Epithelial cell of prostate (primary cell): ENCODE measurements around the gene DOK3.
"Not testable (repeated sequence)": the region's sequence is repeated elsewhere in the genome, so short reads cannot be mapped to it uniquely, and the experiment has no call there.

Source experiments
- DNase-seq: peaks from one replicate; pipeline ENCODE4 v3.0.0-alpha.2; 2011; ENCODE audit warnings: low read depth, low spot score
- H3K27ac ChIP-seq: fragments of 450-650 bp; 2 replicates; pipeline ENCODE4 v1.5.1; 2017; ENCODE audit warnings: mild to moderate bottlenecking

DOK3 gene

GRCh38 chr5:177489119-177489716 lies 20.4 kb downstream of the DOK3 start:
- H3K27ac ChIP-seq, result no peak overlapping the region
- DNase-seq, result no peak

GRCh38 chr5:177487975-177488374 lies 21.7 kb downstream of the DOK3 start:
- H3K27ac ChIP-seq, result no peak overlapping the region
- no peak for DNase-seq

GRCh38 chr5:177487144-177487543 lies 22.5 kb downstream of the DOK3 start:
- no peak overlapping the region for H3K27ac ChIP-seq
- no peak for DNase-seq

GRCh38 chr5:177486256-177486655 lies 23.4 kb downstream of the DOK3 start:
- H3K27ac ChIP-seq, result no peak overlapping the region
- DNase-seq, result no peak

GRCh38 chr5:177485753-177486152 lies 23.9 kb downstream of the DOK3 start:
- DNase-seq, H3K27ac ChIP-seq: not testable (repeated sequence)

- no peak for DNase-seq
- H3K27ac ChIP-seq, result no peak overlapping the region
Measured at GRCh38 chr5:177484902-177485549, 24.6 kb downstream of the DOK3 start.

- DNase-seq, result no peak
- no peak overlapping the region for H3K27ac ChIP-seq
Measured at GRCh38 chr5:177483994-177484901, 25.4 kb downstream of the DOK3 start.

GRCh38 chr5:177483042-177483441 lies 26.6 kb downstream of the DOK3 start:
- no peak overlapping the region for H3K27ac ChIP-seq
- DNase-seq, result no peak

GRCh38 chr5:177482359-177482795 lies 27.2 kb downstream of the DOK3 start:
- H3K27ac ChIP-seq, result no peak overlapping the region

GRCh38 chr5:177479774-177480173 lies 29.9 kb downstream of the DOK3 start:
- no peak for DNase-seq
- H3K27ac ChIP-seq, result peak overlapping the region; percentile 88

More at GRCh38 chr5:177482359-177482795, 27.2 kb downstream of the DOK3 start:
- no peak for DNase-seq

- no peak for DNase-seq
- peak overlapping the region; percentile 88 for H3K27ac ChIP-seq
Measured at GRCh38 chr5:177478711-177479646, 30.6 kb downstream of the DOK3 start.

- peak overlapping the region; percentile 88 for H3K27ac ChIP-seq
- no peak for DNase-seq
Measured at GRCh38 chr5:177477701-177478477, 31.7 kb downstream of the DOK3 start.

GRCh38 chr5:177476531-177477233 lies 32.9 kb downstream of the DOK3 start:
- no peak overlapping the region for H3K27ac ChIP-seq
- no peak for DNase-seq

- DNase-seq, result no peak
- H3K27ac ChIP-seq, result no peak overlapping the region
Measured at GRCh38 chr5:177475563-177476427, 33.8 kb downstream of the DOK3 start.

- no peak for DNase-seq
- no peak overlapping the region for H3K27ac ChIP-seq
Measured at GRCh38 chr5:177474846-177475562, 34.6 kb downstream of the DOK3 start.

- no peak overlapping the region for H3K27ac ChIP-seq
- DNase-seq, result no peak
Measured at GRCh38 chr5:177474002-177474476, 35.6 kb downstream of the DOK3 start.

- DNase-seq, result no peak
- H3K27ac ChIP-seq, result peak within 1 kb of the TSS; percentile 68
Measured at GRCh38 chr5:177473443-177474001, 36.1 kb downstream of the DOK3 start, which contains the start of gene DBN1. Gene DBN1 (minus strand): TSS chr5:177473634. CDS start chr5:177473521, 113 bp downstream.
